ENCODE data around the gene DPEP2NB.

Gene DPEP2NB

DNA sequence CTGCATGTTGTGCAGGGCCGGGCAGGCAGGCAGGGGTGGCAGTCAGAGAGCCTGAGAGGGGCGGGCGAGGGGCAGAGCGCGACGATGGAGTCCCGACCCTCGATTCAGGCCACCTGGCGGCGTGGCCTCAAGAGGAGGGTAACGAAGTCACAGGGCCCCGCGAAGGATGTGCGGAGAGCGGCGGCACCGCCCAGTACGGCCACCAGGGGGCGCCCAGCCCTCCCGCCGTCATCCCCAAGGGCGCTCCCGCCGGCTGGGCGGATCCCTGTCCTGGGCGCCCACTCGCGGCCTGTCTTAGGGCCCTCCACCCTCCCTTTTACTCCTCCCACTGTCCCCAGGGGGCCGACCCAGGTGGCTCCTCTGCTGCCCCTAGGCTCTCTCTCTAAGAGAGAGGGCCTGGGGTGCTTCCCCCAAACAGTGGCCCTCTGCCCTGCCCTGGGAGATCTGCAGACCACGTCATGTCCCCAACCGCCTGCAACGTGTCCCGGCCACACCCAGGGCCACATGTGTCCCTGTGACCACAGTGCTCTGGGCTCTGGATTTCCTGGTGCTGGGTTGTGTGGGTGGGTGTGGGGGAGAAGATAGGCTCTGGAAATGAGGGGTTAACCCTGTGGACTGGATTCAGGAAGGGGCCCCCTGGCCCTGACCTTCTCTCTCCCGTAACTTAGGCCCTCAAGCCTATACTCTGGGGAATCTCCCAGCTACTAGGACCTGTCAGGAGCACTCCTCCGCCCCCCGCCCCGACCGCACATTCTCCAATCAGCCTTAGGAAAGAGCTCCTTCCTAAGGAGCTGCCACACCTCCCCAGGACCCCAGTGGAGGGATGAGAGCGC lies 22.3 kb downstream of the DPEP2NB start:
- no peaks in the 10 kb centered on the region for H3K27me3 ChIP-seq
- H3K4me3 ChIP-seq (ENCODE audit: low read depth in 1 of 2, low read length in 1 of 2), result peak overlapping the region; percentile 70 to 77
- peaks cover 62 to 73% of the 10 kb centered on the region in 2 experiments for H3K4me1 ChIP-seq (ENCODE audit: control insufficient read depth in 1 of 2, insufficient read depth in 1 of 2, low read depth in 1 of 2, low read length in 1 of 2)
- no peaks in the 10 kb centered on the region for H3K9me3 ChIP-seq
- peaks cover 70% of the 10 kb centered on the region for H3K36me3 ChIP-seq
- TF ChIP-seq, protein P1, sequence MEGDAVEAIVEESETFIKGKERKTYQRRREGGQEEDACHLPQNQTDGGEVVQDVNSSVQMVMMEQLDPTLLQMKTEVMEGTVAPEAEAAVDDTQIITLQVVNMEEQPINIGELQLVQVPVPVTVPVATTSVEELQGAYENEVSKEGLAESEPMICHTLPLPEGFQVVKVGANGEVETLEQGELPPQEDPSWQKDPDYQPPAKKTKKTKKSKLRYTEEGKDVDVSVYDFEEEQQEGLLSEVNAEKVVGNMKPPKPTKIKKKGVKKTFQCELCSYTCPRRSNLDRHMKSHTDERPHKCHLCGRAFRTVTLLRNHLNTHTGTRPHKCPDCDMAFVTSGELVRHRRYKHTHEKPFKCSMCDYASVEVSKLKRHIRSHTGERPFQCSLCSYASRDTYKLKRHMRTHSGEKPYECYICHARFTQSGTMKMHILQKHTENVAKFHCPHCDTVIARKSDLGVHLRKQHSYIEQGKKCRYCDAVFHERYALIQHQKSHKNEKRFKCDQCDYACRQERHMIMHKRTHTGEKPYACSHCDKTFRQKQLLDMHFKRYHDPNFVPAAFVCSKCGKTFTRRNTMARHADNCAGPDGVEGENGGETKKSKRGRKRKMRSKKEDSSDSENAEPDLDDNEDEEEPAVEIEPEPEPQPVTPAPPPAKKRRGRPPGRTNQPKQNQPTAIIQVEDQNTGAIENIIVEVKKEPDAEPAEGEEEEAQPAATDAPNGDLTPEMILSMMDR (IDR thresholded peaks at IDR 0.05), result peak; percentile 97
- peak overlapping the region; percentile 100 for H3K27ac ChIP-seq

DNA sequence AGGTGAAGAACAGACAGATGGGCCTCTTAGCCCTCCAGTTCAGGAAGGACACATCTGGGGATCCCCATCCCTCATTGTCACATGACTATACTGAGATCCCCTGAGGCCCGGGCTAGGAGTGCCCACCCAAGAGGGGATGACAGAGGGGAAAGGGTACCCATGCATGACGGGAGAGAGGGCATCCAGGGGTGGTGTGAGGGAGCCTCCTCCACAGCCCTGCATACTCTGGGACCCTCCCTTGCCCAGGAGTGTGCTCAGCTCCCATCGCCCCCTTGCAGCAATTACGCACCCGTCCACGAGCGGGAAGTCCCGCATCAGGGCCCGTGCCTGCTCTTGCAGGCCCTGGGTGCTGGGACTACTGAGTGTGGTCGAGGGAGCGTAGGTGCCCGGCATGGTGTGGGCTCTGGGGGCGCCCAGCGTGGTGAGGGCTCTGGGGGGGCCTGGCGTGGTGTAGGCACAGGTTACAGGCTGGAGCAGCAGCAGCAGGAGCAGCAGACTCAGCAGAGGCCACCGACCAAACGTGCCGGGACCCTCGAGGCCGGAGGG lies 23.0 kb downstream of the DPEP2NB start:
- TF ChIP-seq, protein P1 (IDR thresholded peaks at IDR 0.05), result no peak
- Histone ChIP-seq H3K27ac (peak overlapping the region; percentile 100), H3K9me3 (no peaks in the 10 kb centered on the region), H3K4me1 (ENCODE audit: control insufficient read depth in 1 of 2, insufficient read depth in 1 of 2, low read depth in 1 of 2, low read length in 1 of 2) (peaks cover 56 to 66% of the 10 kb centered on the region in 2 experiments), H3K27me3 (no peaks in the 10 kb centered on the region), H3K36me3 (peaks cover 71% of the 10 kb centered on the region), H3K4me3 (ENCODE audit: low read depth in 1 of 2, low read length in 1 of 2) (peak overlapping the region; percentile 70 to 77)

DNA sequence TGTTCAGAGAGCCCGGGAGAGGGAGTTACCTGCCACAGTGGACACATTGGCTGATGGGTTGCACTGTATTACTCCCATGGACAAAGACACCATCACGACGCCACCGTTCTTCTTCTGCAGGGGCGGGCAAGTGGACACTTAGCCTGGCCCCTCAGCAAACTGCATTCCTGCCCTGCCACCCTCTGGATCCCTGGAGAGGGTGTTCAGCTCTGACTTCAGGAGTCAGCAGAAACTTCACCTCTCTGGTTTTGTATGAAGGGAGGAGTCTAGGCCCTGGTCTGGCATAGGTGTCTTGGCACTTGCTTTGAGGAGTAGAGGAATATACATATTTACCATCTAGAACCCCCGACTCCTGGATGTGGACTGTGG lies 25.7 kb downstream of the DPEP2NB start:
- Histone ChIP-seq H3K4me3 (ENCODE audit: low read depth in 1 of 2, low read length in 1 of 2) (no peak overlapping the region), H3K36me3 (peaks cover 69% of the 10 kb centered on the region), H3K4me1 (ENCODE audit: control insufficient read depth in 1 of 2, insufficient read depth in 1 of 2, low read depth in 1 of 2, low read length in 1 of 2) (peaks cover 35 to 39% of the 10 kb centered on the region in 2 experiments), H3K27ac (peak overlapping the region; percentile 48), H3K27me3 (no peaks in the 10 kb centered on the region), H3K9me3 (no peaks in the 10 kb centered on the region)
- TF ChIP-seq, protein P1 (IDR thresholded peaks at IDR 0.05), result no peak

DNA sequence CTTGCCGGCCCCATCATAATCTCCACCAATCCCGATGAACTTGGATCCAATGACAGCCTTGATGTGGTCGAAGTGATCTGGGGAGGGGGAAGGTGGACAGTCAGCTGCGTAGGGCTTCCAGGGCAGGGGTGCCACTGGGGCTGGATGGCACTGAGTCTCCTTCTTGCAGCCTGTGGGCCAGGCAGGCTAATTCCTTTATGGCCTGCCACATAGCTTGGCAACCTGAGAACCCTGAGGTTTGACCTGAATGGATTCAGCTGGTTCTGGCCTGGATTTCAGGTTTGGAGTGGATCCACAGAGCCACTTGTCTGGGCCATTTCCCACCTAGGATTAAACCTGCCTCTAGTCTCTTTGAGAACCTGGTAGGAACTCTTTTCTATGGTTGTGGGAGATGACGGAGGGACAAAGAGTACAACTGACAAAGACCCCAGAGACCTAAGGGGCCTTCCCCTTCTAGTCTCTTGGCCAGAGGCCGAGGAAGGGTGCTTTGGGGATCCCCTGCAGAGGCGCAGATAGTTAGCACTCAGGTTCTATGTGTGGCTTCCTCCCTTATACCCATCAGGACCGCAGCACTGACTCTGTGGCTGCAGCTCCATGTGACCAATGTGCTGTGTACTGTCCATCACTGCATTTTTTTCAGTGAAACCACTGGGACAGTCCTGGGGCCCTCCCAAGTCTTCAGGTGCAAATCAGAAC lies 26.2 kb downstream of the DPEP2NB start:
- TF ChIP-seq, protein P1 (IDR thresholded peaks at IDR 0.05), result no peak
- Histone ChIP-seq H3K27me3 (no peaks in the 10 kb centered on the region), H3K27ac (peak overlapping the region; percentile 48), H3K4me3 (ENCODE audit: low read depth in 1 of 2, low read length in 1 of 2) (no peak overlapping the region), H3K4me1 (ENCODE audit: control insufficient read depth in 1 of 2, insufficient read depth in 1 of 2, low read depth in 1 of 2, low read length in 1 of 2) (peaks cover 30 to 37% of the 10 kb centered on the region in 2 experiments), H3K36me3 (peaks cover 66% of the 10 kb centered on the region), H3K9me3 (no peaks in the 10 kb centered on the region)

DNA sequence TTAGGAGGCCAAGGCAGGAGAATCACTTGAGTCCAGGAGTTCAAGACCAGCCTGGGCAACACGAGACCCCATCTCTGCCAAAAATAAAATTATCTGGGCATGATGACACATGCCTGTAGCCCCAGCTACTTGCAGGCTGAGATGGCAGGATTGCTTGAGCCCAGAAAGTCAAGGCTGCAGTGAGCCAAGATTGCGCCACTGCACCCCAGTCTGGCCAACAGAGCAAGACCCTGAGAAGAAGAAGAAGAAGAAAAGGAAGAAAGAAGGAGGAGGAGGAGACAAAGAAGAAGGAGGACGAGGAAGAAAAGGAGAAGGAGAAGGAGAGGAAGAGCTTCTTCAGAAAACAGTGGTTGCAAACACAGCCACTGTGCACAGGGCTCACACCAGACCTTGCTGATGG lies 27.0 kb downstream of the DPEP2NB start:
- Histone ChIP-seq H3K4me3 (ENCODE audit: low read depth in 1 of 2, low read length in 1 of 2) (no peak overlapping the region), H3K27me3 (peaks cover under 1% of the 10 kb centered on the region), H3K9me3 (no peaks in the 10 kb centered on the region), H3K27ac (peak overlapping the region; percentile 48), H3K4me1 (ENCODE audit: control insufficient read depth in 1 of 2, insufficient read depth in 1 of 2, low read depth in 1 of 2, low read length in 1 of 2) (peaks cover 25 to 37% of the 10 kb centered on the region in 2 experiments), H3K36me3 (peaks cover 66% of the 10 kb centered on the region)
- TF ChIP-seq, protein P1 (IDR thresholded peaks at IDR 0.05), result no peak

All from neutrophil (primary cell).